Measurements from ENCODE around the gene TMEM59L.

DNA sequence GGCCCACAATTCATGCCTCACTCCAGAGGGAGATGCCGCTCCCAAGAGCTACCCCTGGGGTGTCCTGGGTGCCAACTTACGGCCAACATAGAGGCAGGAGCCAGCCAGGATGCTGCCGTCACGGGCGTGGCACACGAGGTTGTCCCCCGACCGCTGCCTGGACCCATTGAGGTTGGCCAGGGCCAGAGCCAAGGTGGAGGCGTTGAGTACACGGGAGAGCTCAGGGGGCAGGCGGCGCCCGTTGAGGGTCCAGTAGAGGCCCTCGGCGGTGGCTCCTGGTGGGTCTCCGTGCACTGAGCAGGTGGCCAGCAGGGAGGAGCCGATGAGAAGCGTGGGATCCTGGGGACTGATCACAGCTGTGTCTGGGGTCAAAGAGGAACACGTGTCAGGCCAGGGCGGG lies 13.2 kb upstream of the TMEM59L start:
- TF ChIP-seq, protein P1, sequence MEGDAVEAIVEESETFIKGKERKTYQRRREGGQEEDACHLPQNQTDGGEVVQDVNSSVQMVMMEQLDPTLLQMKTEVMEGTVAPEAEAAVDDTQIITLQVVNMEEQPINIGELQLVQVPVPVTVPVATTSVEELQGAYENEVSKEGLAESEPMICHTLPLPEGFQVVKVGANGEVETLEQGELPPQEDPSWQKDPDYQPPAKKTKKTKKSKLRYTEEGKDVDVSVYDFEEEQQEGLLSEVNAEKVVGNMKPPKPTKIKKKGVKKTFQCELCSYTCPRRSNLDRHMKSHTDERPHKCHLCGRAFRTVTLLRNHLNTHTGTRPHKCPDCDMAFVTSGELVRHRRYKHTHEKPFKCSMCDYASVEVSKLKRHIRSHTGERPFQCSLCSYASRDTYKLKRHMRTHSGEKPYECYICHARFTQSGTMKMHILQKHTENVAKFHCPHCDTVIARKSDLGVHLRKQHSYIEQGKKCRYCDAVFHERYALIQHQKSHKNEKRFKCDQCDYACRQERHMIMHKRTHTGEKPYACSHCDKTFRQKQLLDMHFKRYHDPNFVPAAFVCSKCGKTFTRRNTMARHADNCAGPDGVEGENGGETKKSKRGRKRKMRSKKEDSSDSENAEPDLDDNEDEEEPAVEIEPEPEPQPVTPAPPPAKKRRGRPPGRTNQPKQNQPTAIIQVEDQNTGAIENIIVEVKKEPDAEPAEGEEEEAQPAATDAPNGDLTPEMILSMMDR (IDR thresholded peaks at IDR 0.05; ENCODE audit: poor library complexity): no peak
- no peak for TF ChIP-seq EZH2 (IDR thresholded peaks at IDR 0.05; ENCODE audit: borderline replicate concordance)
